ENCODE measurements around the gene RRAD.

Gene RRAD

GRCh38 chr16:66888647-66889615, 36.4 kb downstream of the RRAD start:
- Histone ChIP-seq H3K27ac (no peak overlapping the region), H3K4me3 (ENCODE audit: low read depth, low read length) (no peak overlapping the region), H3K27me3 (replicated peaks) (no peaks in the 10 kb centered on the region), H3K36me3 (replicated peaks) (peaks cover 18% of the 10 kb centered on the region)
- DNase-seq, result no peak
- TF ChIP-seq, protein P1, sequence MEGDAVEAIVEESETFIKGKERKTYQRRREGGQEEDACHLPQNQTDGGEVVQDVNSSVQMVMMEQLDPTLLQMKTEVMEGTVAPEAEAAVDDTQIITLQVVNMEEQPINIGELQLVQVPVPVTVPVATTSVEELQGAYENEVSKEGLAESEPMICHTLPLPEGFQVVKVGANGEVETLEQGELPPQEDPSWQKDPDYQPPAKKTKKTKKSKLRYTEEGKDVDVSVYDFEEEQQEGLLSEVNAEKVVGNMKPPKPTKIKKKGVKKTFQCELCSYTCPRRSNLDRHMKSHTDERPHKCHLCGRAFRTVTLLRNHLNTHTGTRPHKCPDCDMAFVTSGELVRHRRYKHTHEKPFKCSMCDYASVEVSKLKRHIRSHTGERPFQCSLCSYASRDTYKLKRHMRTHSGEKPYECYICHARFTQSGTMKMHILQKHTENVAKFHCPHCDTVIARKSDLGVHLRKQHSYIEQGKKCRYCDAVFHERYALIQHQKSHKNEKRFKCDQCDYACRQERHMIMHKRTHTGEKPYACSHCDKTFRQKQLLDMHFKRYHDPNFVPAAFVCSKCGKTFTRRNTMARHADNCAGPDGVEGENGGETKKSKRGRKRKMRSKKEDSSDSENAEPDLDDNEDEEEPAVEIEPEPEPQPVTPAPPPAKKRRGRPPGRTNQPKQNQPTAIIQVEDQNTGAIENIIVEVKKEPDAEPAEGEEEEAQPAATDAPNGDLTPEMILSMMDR (IDR thresholded peaks at IDR 0.05; ENCODE audit: low read depth, low read length, missing control alignments), result no peak
- in situ Hi-C loops (cut with HindIII; ENCODE audit: low pct_ligation_motif_present, low sequenced_read_pairs), result no loop called here

DNA sequence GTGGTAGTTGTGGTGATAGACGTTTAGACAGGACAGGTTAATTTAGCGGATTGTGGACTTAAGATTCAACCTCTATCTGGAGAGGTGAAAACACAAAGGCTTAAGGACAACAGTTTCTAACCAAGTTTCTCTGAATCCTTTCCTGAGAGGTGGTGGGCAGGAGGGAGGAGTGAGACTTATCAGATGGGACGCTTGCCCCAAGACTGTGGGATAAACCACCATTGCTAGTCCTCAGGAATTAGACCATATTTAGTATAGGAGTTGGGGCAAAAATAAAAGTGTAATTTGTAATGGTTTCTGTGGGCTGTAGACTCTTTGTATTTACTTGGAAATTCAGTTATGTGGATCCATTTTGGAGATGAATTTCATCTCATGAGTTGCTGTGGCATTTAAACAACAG, 38.4 kb downstream of the RRAD start:
- H3K4me3 ChIP-seq (ENCODE audit: low read depth, low read length), result no peak overlapping the region
- H3K27ac ChIP-seq, result no peak overlapping the region
- in situ Hi-C loops (cut with HindIII; ENCODE audit: low pct_ligation_motif_present, low sequenced_read_pairs), result no loop called here
- H3K27me3 ChIP-seq (replicated peaks), result no peaks in the 10 kb centered on the region
- DNase-seq, result no peak
- TF ChIP-seq, protein P1 (IDR thresholded peaks at IDR 0.05; ENCODE audit: low read depth, low read length, missing control alignments), result no peak
- peaks cover 18% of the 10 kb centered on the region for H3K36me3 ChIP-seq (replicated peaks)

- H3K4me3 ChIP-seq (ENCODE audit: low read depth, low read length), result no peak overlapping the region
- peaks cover 18% of the 10 kb centered on the region for H3K36me3 ChIP-seq (replicated peaks)
- in situ Hi-C loops (cut with HindIII; ENCODE audit: low pct_ligation_motif_present, low sequenced_read_pairs), result no loop called here
- TF ChIP-seq, protein P1 (IDR thresholded peaks at IDR 0.05; ENCODE audit: low read depth, low read length, missing control alignments), result no peak
- H3K27ac ChIP-seq, result no peak overlapping the region
- H3K27me3 ChIP-seq (replicated peaks), result no peaks in the 10 kb centered on the region
- DNase-seq, result no peak
These were observed 39.0 kb downstream of the RRAD start for GRCh38 chr16:66886321-66886720.

GRCh38 chr16:66885491-66885890, 39.8 kb downstream of the RRAD start:
- Histone ChIP-seq H3K36me3 (replicated peaks) (peaks cover 18% of the 10 kb centered on the region), H3K27ac (no peak overlapping the region), H3K4me3 (ENCODE audit: low read depth, low read length) (no peak overlapping the region), H3K27me3 (replicated peaks) (no peaks in the 10 kb centered on the region)
- DNase-seq, result no peak
- TF ChIP-seq, protein P1 (IDR thresholded peaks at IDR 0.05; ENCODE audit: low read depth, low read length, missing control alignments), result no peak
- in situ Hi-C loops (cut with HindIII; ENCODE audit: low pct_ligation_motif_present, low sequenced_read_pairs), result no loop called here

GRCh38 chr16:66882702-66883101, 42.6 kb downstream of the RRAD start:
- no peak overlapping the region for H3K27ac ChIP-seq
- DNase-seq, result no peak
- in situ Hi-C loops (cut with HindIII; ENCODE audit: low pct_ligation_motif_present, low sequenced_read_pairs), result no loop called here
- TF ChIP-seq, protein P1 (IDR thresholded peaks at IDR 0.05; ENCODE audit: low read depth, low read length, missing control alignments), result no peak
- H3K27me3 ChIP-seq (replicated peaks), result no peaks in the 10 kb centered on the region
- H3K4me3 ChIP-seq (ENCODE audit: low read depth, low read length), result no peak overlapping the region
- peaks cover 18% of the 10 kb centered on the region for H3K36me3 ChIP-seq (replicated peaks)
